NCI-H1417 (cell line): ENCODE results near the gene HPDL.

Experiments used
- DNase-seq, 3 experiments: peaks; one replicate each; lab custom pipeline; 2025; lab: John Stamatoyannopoulos, UW

The HPDL gene

DNA sequence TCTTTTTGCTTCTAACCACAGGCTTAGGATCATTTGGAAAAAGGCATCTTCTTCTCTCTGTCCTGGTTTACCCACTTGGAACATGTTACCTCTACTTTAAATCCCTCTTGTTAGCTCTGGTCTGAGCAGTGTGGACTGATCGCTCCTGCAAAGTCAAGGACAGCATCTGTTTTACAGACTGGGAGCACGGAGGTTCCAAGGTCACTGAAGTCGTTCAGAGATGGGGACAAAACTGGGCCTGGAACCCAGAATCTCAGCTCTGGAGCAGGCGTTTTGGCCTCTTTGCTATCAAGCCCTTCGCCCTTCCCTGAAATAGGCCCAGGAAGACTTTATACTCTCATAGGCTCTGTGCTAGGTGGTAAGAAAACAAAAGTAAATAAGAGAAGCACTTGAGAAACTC, 24.8 kb downstream of the HPDL start:
- no peak for DNase-seq

DNA sequence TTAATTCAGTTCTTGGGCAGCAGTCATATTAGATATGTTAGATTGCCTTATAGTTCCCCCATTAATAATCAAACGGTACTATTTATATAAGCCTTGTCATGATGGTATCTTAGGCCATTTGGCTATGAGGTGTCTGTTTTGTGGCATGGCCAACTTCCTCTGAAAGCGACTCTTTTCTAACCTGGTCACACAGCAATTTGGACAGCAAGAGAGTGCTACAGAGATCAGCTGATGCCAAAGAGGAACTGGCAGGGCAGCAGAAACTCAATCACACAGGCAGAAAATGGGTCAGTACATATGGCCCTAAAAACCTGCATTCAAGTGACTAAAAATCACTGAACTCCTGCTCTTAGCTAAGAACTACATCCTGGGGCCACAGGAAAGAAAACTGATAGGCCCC, 27.0 kb downstream of the HPDL start:
- no peak for DNase-seq

DNA sequence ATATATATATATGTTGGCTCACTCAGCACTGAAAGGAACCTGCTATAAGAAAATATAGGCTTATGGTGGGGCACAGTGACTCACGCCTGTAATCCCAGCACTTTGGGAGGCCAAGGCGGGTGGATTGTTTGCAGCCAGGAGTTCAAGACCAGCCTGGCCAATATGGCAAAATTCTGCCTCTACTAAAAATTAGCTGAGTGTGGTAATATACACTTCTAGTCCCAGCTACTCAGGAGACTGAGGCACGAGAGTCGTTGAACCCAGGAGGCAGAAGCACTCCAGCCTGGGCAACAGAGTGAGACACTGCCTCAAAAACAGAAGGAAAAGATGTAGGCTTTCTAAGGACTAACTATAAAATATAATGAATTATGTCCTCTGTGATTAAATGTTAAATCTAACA, 28.1 kb downstream of the HPDL start:
- no peak for DNase-seq

DNA sequence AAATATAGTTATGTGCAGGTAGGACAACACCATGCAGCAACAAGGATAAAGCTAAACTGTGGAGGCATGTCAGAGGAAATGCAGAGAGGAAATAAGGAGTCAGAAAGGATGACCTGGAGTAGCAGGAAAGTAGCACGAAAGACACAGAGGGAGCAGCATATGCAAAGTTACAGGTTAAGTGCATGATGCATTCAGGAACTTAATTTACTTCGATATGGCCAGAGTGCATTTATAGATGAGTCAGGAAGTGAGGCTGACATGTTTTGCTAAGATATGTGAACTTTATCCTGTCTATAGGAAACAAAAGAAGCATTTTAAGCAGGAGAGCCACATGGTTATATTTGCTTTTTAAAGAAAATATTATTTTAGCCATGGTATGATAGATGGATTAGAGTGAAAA, 29.0 kb downstream of the HPDL start:
- no peak for DNase-seq

DNA sequence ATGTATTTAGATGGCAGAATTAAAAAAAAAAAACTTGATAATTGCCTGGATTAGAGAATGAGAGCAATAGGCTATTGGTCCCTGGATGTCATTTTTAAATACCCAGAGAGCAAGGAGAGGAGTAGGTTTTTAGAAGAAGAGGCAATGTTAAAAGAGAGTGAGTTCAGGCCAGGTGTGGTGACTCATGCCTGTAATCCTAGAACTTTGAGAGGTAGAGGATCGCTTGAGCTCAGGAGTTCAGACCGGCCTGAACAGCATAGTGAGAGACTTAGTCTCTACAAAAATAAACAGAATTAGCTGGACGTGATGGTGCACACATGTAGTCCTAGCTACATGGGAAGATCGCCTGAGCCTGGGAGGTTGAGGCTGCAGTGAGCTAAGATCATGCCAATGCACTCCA, 29.5 kb downstream of the HPDL start:
- no peak for DNase-seq

DNA sequence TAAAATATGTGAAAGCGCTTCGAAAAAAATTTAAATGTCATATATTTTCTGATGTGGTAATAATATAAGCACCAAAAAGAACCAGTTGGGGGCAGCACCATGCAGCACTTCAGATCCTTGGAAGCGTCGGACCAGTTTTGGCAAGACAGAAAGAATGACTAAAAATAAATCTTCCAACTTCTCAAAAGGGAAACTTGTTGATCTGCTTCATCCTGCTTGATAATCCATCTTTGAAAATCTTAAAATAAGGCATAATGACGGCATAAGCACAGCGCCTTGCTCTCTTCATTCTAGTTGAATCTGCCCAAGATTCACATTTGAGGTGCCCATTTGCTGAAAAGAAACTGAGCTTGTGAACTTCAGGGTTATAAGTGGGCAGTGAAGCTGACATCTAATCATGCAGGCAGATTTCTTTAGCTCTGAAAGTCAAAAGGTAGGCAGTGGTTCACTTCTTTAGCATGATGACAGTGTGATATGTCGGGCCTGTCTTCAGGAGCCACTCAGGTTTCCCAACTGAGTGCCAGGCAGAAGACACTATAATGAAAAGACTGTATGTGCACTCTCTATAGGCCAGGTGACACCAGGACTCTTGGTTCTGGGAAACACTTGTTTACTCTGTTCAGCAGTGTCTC, 33.3 kb downstream of the HPDL start:
- DNase-seq: peak; percentile 18 to 69 (median 53)

DNA sequence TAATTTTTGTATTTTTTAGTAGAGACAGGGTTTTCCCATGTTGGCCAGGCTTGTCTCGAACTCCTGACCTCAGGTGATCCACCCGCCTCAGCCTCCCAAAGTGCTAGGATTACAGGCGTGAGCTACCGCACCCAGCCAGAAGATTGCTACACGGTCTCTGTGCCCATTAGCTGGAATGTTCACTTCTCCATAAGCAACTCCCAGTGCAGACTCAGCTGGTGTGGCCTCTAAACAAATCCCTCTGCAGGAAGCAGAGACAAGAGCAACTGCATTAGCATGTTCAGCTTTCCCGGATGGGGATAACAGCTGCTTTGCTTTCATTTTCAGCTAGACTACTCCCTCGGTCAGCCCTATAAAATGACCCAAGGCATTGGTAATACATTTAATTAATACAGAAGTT, 34.3 kb downstream of the HPDL start:
- peak in 1 of 3 experiments; percentile 31 for DNase-seq

- no peak for DNase-seq
These were observed 37.6 kb downstream of the HPDL start for GRCh38 chr1:45364294-45364693.

- DNase-seq: no peak
These were observed 38.4 kb downstream of the HPDL start for GRCh38 chr1:45365051-45365450.

DNA sequence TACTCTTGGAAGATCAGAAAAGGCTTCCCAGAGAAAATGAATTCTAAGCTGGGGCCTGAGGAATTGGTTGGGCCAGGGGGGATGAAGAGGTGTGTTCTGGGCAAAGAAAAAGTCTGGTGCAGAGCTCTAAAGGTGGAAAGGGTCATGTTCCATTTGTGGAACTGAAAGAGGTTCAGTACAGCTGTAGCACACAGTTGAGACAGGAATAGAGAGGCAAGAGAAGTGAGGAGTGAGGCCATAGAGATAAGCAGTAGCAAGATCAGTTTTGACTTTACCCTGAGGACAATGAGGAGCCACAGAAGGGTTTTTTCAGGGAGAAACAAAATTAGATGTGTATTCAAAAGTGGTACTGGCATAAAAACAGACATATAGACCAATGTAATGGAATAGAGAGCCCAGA, 43.9 kb downstream of the HPDL start:
- DNase-seq: no peak

- no peak for DNase-seq
These were observed 46.9 kb downstream of the HPDL start for GRCh38 chr1:45373573-45373972.

DNA sequence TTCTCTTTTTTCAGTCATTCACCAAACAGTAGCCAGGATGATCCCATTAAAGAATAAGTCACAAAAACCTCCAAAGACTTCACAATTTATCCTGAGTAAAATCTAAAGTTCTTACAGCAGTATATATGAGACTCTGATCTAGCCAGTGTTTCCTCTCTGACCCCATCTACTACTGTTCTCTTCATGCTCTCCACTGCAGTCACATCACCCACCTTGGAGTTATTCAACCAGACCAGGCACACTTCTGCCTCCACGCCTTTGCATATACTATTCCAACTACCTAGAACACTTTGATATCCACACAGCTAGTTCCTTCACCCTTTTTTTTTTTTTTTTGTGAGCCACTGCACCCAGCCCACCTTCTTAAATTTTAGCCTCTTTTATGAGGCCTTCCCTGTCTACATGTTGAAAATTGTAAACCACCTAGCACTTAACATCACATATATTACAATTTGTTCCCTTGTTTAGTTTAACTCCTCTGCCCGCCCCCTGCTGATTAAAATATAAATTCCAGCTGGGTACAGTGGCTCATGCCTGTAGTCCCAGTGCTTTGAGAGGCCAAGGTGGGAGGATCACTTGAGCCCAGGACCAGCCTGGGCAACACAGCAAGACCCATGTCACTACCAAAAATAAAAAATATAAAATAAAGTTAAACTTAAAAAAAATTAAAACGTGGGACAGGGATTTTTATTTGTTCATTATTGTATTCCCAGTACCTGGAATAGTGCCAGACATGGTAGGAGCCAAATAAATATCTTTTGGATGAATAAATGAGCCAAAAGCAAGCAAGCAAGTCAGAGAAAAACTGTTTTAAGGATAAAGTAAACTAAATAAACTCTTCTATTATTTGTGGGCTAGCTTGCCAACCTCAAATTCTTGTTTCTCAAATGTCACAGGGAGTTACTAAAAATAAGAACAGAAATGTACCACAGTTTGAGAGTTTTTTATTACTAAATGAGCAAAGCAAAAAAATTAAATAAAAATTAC, 48.7 kb downstream of the HPDL start:
- DNase-seq: no peak

DNA sequence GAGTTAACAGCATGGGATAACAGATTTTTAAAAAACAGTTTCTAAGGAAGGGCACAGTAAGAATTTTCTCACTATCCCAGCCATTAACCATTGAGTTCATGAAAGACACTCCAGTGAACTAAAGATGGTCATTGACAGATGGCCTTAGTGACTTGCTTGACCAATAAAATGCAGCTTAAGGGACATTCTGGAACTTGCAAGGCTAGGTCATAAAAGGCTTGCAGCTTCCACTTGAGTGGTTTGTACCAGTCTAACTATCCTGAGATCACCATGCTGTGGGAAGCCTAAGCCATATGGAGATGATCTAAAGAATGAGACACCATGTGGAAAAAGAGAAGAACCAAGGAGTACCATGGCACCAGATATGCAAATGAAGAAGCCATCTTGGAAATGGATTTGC, 51.5 kb downstream of the HPDL start:
- DNase-seq: no peak
